ENCODE data around the gene PDLIM1.

Gene PDLIM1

GRCh38 chr10:95265572-95265971 lies 25.2 kb downstream of the PDLIM1 start:
- no peak overlapping the region for H3K4me3 ChIP-seq (ENCODE audit: low read length)
- no peaks in the 10 kb centered on the region for H3K27me3 ChIP-seq (ENCODE audit: control insufficient read depth, insufficient read depth, low read length)
- no peak overlapping the region for H3K9ac ChIP-seq (ENCODE audit: low read length)
- H3K4me1 ChIP-seq (ENCODE audit: control insufficient read depth, insufficient read depth, low read length), result peaks cover 56% of the 10 kb centered on the region
- peaks cover 13% of the 10 kb centered on the region for H3K36me3 ChIP-seq (ENCODE audit: control insufficient read depth, insufficient read depth, low read length)
- no peaks in the 10 kb centered on the region for H3K9me3 ChIP-seq (ENCODE audit: control insufficient read depth, low read length)

GRCh38 chr10:95264227-95265051 lies 26.4 kb downstream of the PDLIM1 start:
- Histone ChIP-seq H3K4me3 (ENCODE audit: low read length) (no peak overlapping the region), H3K36me3 (ENCODE audit: control insufficient read depth, insufficient read depth, low read length) (peaks cover 13% of the 10 kb centered on the region), H3K9me3 (ENCODE audit: control insufficient read depth, low read length) (no peaks in the 10 kb centered on the region), H3K27me3 (ENCODE audit: control insufficient read depth, insufficient read depth, low read length) (no peaks in the 10 kb centered on the region), H3K9ac (ENCODE audit: low read length) (no peak overlapping the region), H3K4me1 (ENCODE audit: control insufficient read depth, insufficient read depth, low read length) (peaks cover 58% of the 10 kb centered on the region)

- no peaks in the 10 kb centered on the region for H3K27me3 ChIP-seq (ENCODE audit: control insufficient read depth, insufficient read depth, low read length)
- H3K4me3 ChIP-seq (ENCODE audit: low read length), result no peak overlapping the region
- H3K9me3 ChIP-seq (ENCODE audit: control insufficient read depth, low read length), result no peaks in the 10 kb centered on the region
- H3K36me3 ChIP-seq (ENCODE audit: control insufficient read depth, insufficient read depth, low read length), result peaks cover 13% of the 10 kb centered on the region
- H3K9ac ChIP-seq (ENCODE audit: low read length), result no peak overlapping the region
- peaks cover 55% of the 10 kb centered on the region for H3K4me1 ChIP-seq (ENCODE audit: control insufficient read depth, insufficient read depth, low read length)
Measured at GRCh38 chr10:95263864-95264226, 27.0 kb downstream of the PDLIM1 start.

GRCh38 chr10:95262763-95263518 lies 27.9 kb downstream of the PDLIM1 start:
- Histone ChIP-seq H3K9ac (ENCODE audit: low read length) (peak overlapping the region; percentile 11), H3K36me3 (ENCODE audit: control insufficient read depth, insufficient read depth, low read length) (peaks cover 13% of the 10 kb centered on the region), H3K4me3 (ENCODE audit: low read length) (no peak overlapping the region), H3K9me3 (ENCODE audit: control insufficient read depth, low read length) (no peaks in the 10 kb centered on the region), H3K4me1 (ENCODE audit: control insufficient read depth, insufficient read depth, low read length) (peaks cover 46% of the 10 kb centered on the region), H3K27me3 (ENCODE audit: control insufficient read depth, insufficient read depth, low read length) (no peaks in the 10 kb centered on the region)

GRCh38 chr10:95261926-95262325 lies 28.9 kb downstream of the PDLIM1 start:
- peaks cover 43% of the 10 kb centered on the region for H3K4me1 ChIP-seq (ENCODE audit: control insufficient read depth, insufficient read depth, low read length)
- no peaks in the 10 kb centered on the region for H3K27me3 ChIP-seq (ENCODE audit: control insufficient read depth, insufficient read depth, low read length)
- H3K36me3 ChIP-seq (ENCODE audit: control insufficient read depth, insufficient read depth, low read length), result peaks cover 13% of the 10 kb centered on the region

GRCh38 chr10:95260909-95261552 lies 29.8 kb downstream of the PDLIM1 start:
- Histone ChIP-seq H3K36me3 (ENCODE audit: control insufficient read depth, insufficient read depth, low read length) (peaks cover 13% of the 10 kb centered on the region), H3K9ac (ENCODE audit: low read length) (no peak overlapping the region), H3K9me3 (ENCODE audit: control insufficient read depth, low read length) (no peaks in the 10 kb centered on the region), H3K4me1 (ENCODE audit: control insufficient read depth, insufficient read depth, low read length) (peaks cover 37% of the 10 kb centered on the region), H3K27me3 (ENCODE audit: control insufficient read depth, insufficient read depth, low read length) (no peaks in the 10 kb centered on the region), H3K4me3 (ENCODE audit: low read length) (no peak overlapping the region)

More at GRCh38 chr10:95261926-95262325, 28.9 kb downstream of the PDLIM1 start:
- no peak overlapping the region for H3K9ac ChIP-seq (ENCODE audit: low read length)
- H3K4me3 ChIP-seq (ENCODE audit: low read length), result no peak overlapping the region
- no peaks in the 10 kb centered on the region for H3K9me3 ChIP-seq (ENCODE audit: control insufficient read depth, low read length)

- H3K27me3 ChIP-seq (ENCODE audit: control insufficient read depth, insufficient read depth, low read length), result no peaks in the 10 kb centered on the region
- H3K9ac ChIP-seq (ENCODE audit: low read length), result no peak overlapping the region
- H3K36me3 ChIP-seq (ENCODE audit: control insufficient read depth, insufficient read depth, low read length), result peaks cover 13% of the 10 kb centered on the region
Measured at GRCh38 chr10:95260397-95260881, 30.4 kb downstream of the PDLIM1 start.

GRCh38 chr10:95257849-95258248 lies 33.0 kb downstream of the PDLIM1 start:
- no peak overlapping the region for H3K9ac ChIP-seq (ENCODE audit: low read length)
- H3K27me3 ChIP-seq (ENCODE audit: control insufficient read depth, insufficient read depth, low read length), result no peaks in the 10 kb centered on the region
- H3K4me3 ChIP-seq (ENCODE audit: low read length), result no peak overlapping the region
- H3K4me1 ChIP-seq (ENCODE audit: control insufficient read depth, insufficient read depth, low read length), result peaks cover 20% of the 10 kb centered on the region
- no peaks in the 10 kb centered on the region for H3K9me3 ChIP-seq (ENCODE audit: control insufficient read depth, low read length)
- peaks cover 6% of the 10 kb centered on the region for H3K36me3 ChIP-seq (ENCODE audit: control insufficient read depth, insufficient read depth, low read length)

More at GRCh38 chr10:95260397-95260881, 30.4 kb downstream of the PDLIM1 start:
- H3K9me3 ChIP-seq (ENCODE audit: control insufficient read depth, low read length), result no peaks in the 10 kb centered on the region
- H3K4me1 ChIP-seq (ENCODE audit: control insufficient read depth, insufficient read depth, low read length), result peaks cover 33% of the 10 kb centered on the region
- no peak overlapping the region for H3K4me3 ChIP-seq (ENCODE audit: low read length)

- Histone ChIP-seq H3K27me3 (ENCODE audit: control insufficient read depth, insufficient read depth, low read length) (no peaks in the 10 kb centered on the region), H3K36me3 (ENCODE audit: control insufficient read depth, insufficient read depth, low read length) (peaks cover 2% of the 10 kb centered on the region), H3K9ac (ENCODE audit: low read length) (no peak overlapping the region), H3K4me3 (ENCODE audit: low read length) (no peak overlapping the region), H3K9me3 (ENCODE audit: control insufficient read depth, low read length) (no peaks in the 10 kb centered on the region), H3K4me1 (ENCODE audit: control insufficient read depth, insufficient read depth, low read length) (peaks cover 19% of the 10 kb centered on the region)
Measured at GRCh38 chr10:95256268-95256667, 34.5 kb downstream of the PDLIM1 start.

GRCh38 chr10:95254629-95255028 lies 36.2 kb downstream of the PDLIM1 start:
- Histone ChIP-seq H3K36me3 (ENCODE audit: control insufficient read depth, insufficient read depth, low read length) (no peaks in the 10 kb centered on the region), H3K4me1 (ENCODE audit: control insufficient read depth, insufficient read depth, low read length) (peaks cover 9% of the 10 kb centered on the region), H3K9ac (ENCODE audit: low read length) (no peak overlapping the region), H3K9me3 (ENCODE audit: control insufficient read depth, low read length) (no peaks in the 10 kb centered on the region), H3K27me3 (ENCODE audit: control insufficient read depth, insufficient read depth, low read length) (no peaks in the 10 kb centered on the region), H3K4me3 (ENCODE audit: low read length) (no peak overlapping the region)

- peaks cover 9% of the 10 kb centered on the region for H3K4me1 ChIP-seq (ENCODE audit: control insufficient read depth, insufficient read depth, low read length)
- no peaks in the 10 kb centered on the region for H3K9me3 ChIP-seq (ENCODE audit: control insufficient read depth, low read length)
- peaks cover 4% of the 10 kb centered on the region for H3K36me3 ChIP-seq (ENCODE audit: control insufficient read depth, insufficient read depth, low read length)
- no peak overlapping the region for H3K4me3 ChIP-seq (ENCODE audit: low read length)
- no peak overlapping the region for H3K9ac ChIP-seq (ENCODE audit: low read length)
- H3K27me3 ChIP-seq (ENCODE audit: control insufficient read depth, insufficient read depth, low read length), result no peaks in the 10 kb centered on the region
Measured at GRCh38 chr10:95253686-95254085, 37.1 kb downstream of the PDLIM1 start.

GRCh38 chr10:95253007-95253406 lies 37.8 kb downstream of the PDLIM1 start:
- no peaks in the 10 kb centered on the region for H3K9me3 ChIP-seq (ENCODE audit: control insufficient read depth, low read length)
- H3K36me3 ChIP-seq (ENCODE audit: control insufficient read depth, insufficient read depth, low read length), result peaks cover 5% of the 10 kb centered on the region
- H3K9ac ChIP-seq (ENCODE audit: low read length), result no peak overlapping the region
- no peak overlapping the region for H3K4me3 ChIP-seq (ENCODE audit: low read length)
- H3K27me3 ChIP-seq (ENCODE audit: control insufficient read depth, insufficient read depth, low read length), result no peaks in the 10 kb centered on the region
- H3K4me1 ChIP-seq (ENCODE audit: control insufficient read depth, insufficient read depth, low read length), result peaks cover 9% of the 10 kb centered on the region
